Measurements from ENCODE around the gene ERLIN1.

The ERLIN1 gene

GRCh38 chr10:100185364-100186252 lies at the start of gene ERLIN1:
ERLIN1 (minus strand) TSS chr10:100186029; CDS start chr10:100185626, 403 bp downstream.
- TF ChIP-seq ZFX (IDR thresholded peaks at IDR 0.05) (peak; percentile 25; the same call in 1 of the 2 replicates), CTCF (conservative IDR thresholded peaks at IDR 0.05) (no peak)
- peak within 1 kb of the TSS; percentile 93 for H3K27ac ChIP-seq

GRCh38 chr10:100232101-100232500 lies 46.3 kb upstream of the ERLIN1 start:
- H3K27ac ChIP-seq: no peak overlapping the region
- TF ChIP-seq CTCF (conservative IDR thresholded peaks at IDR 0.05) (no peak), ZFX (IDR thresholded peaks at IDR 0.05) (no peak)

- TF ChIP-seq CTCF (conservative IDR thresholded peaks at IDR 0.05) (no peak), ZFX (IDR thresholded peaks at IDR 0.05) (no peak)
- peak overlapping the region; percentile 77 for H3K27ac ChIP-seq
Observed at GRCh38 chr10:100229819-100230422, 44.1 kb upstream of the ERLIN1 start.

GRCh38 chr10:100223879-100224278 lies 38.0 kb upstream of the ERLIN1 start:
- no peak overlapping the region for H3K27ac ChIP-seq
- TF ChIP-seq ZFX (IDR thresholded peaks at IDR 0.05): no peak
- no peak for TF ChIP-seq CTCF (conservative IDR thresholded peaks at IDR 0.05)

GRCh38 chr10:100222529-100222928 lies 36.7 kb upstream of the ERLIN1 start:
- TF ChIP-seq ZFX (IDR thresholded peaks at IDR 0.05) (no peak), CTCF (conservative IDR thresholded peaks at IDR 0.05) (no peak)
- H3K27ac ChIP-seq: no peak overlapping the region

- no peak for TF ChIP-seq CTCF (conservative IDR thresholded peaks at IDR 0.05)
- H3K27ac ChIP-seq: no peak overlapping the region
Observed at GRCh38 chr10:100216006-100216405, 30.2 kb upstream of the ERLIN1 start.

GRCh38 chr10:100209303-100209702 lies 23.5 kb upstream of the ERLIN1 start:
- TF ChIP-seq ZFX (IDR thresholded peaks at IDR 0.05) (no peak), CTCF (conservative IDR thresholded peaks at IDR 0.05) (no peak)
- H3K27ac ChIP-seq: no peak overlapping the region
